Posterior vena cava (tissue), 2 donors: ENCODE results near the gene LTN1. TPM values are rescaled to one million over a fixed set of nuclear protein-coding genes. Genes with fewer than 3 reads are reported as not detected.

Experiments
- DNase-seq: peaks from one replicate; pipeline ENCODE4 v3.0.0-alpha.2; 2020; ENCODE audit warnings: low spot score
- intact Hi-C, 2 donors: fragments of 100-400 bp; cut with DNase I; formaldehyde crosslinking; loops; one replicate each; pipeline versions ENCODE4 v1.14.1 to v1.14.2; 2022 to 2023
- total RNA-seq, 2 donors: library from RNA; stranded (reverse); fragmentation: NEBNext Ultra II Directional; extraction: Animal tissue kit (Norgen Biotek cat#: 25700); gene quantifications; one replicate each; pipeline ENCODE4 v1.2.1, GENCODE V29; 2021
- donor health status: DM: yes; HTN: yes; CAD: no.
- donor health status: DM: yes; HTN: yes; CAD: no.

LTN1 gene
- total RNA-seq, 2 donors from 2014 or later: 22.2 to 26.4 TPM

DNA sequence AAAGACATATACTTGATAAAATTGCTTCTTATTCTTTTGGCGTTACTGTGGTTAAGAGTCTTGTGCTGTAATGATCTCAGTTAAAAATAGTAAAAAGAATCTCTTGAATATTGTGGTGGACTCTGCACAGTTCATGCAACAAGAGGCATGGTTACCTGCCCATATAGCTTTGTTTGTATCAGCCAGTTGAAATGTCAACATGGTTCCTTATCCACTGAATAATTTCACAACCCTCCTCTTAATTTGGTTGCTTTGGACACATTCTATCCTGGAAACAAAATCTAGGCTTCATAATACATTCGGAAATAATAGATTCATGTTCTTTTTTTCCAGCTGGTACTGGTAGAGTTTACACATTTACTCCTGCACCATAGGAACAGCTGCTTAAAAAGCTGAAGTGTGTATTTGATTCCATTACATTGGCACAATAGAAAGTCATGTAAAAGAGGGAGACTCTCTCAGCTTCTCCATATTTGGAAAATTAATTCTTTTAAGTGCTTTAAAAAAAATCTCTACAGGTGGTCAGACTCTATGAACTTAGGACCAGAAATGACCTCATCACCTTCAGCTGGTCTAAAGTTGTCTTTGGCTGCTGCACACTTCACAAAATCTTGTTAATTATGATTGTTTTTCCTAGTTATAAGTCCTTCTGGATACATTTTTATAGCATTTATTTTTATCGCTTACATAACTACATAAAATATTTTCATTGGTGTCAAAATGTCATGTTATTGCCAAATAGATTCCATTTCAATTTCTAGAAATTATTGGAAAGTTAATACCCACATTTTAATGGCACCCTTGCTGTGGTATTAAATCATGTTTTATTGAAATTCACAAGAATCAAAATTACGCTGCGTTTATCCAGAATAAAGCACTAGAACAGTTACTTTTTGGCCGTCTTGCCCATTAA is 100.2 kb downstream of the LTN1 start:
- DNase-seq: no peak
- intact Hi-C loops: no loop called here

DNA sequence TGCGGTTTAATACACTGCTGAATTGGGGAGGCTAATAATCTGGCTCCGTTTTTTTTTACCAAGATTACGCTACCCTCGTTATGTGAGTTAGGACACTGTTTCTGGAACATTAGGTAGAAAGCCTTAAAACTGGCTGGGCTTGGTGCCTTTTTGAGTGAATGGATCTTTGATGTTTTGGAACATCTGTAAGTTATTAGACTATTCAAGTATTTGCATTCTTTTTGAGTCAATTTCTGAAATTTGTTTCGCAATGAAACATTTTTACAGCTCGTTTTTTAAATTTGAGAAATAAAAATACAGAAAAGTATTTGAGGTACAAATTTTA is 106.9 kb downstream of the LTN1 start:
- DNase-seq: no peak
- intact Hi-C loops: no loop called here

DNA sequence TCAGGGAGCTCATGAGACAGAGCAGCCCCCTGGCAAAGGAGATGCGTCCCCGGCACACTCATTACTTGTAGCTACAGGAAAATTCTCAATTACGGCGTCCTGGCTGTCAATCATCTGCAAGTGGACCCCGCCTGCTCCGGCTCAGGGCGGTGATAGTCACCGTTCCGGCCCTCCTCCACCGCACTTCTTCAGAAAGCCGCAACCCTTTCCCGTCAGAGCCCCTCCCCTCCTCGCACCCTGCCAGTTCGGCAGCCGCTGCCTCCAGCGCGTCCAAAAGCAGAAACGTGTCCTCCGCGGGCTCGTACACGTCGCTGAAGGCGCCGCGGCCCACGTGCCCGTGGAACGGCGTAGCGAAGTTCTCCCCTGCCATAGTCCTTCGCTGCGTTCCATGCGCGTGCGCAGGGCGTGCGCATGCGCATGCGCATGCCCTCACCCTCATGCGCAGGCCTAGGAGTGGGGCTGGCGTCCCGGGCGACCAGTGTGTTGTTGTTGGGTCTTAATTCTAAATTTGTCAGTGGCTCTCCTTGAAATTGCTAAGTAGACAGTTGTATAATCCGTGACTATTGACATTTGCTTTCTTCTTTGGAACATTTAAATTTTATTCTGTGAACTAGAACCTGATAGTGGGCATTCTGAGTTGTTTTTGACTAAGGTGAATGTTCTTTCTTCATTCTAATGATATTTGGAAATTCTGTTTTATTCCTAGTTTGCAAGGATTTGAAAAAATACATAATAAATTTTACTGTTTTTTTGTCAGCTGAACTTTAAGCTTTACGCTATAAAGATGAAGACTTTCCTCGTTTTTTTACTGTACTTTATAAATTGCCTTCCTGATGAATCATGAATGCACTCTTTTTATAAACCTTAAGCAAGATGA is 107.5 kb downstream of the LTN1 start:
- DNase-seq: peak; percentile 98
- intact Hi-C loops: no loop called here

DNA sequence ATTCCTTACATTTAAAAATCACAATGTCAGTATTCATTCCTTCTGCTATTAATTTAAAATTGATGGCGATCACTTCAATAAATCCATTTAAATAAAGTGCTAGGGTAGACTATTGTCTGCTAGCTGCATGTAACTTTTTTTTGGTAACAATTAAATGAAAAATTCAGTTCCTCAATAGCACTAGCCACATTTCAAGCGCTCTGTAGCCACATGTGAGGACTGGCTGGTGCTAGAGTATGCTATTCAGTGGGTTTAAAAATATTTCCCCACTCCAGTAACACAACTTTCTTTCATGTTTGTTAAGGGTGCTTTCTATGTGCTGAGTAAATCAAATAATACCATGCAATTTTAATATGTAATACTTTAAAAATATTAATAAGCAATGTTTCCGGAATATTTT is 108.2 kb downstream of the LTN1 start:
- intact Hi-C loops: no loop called here
- DNase-seq: no peak

DNA sequence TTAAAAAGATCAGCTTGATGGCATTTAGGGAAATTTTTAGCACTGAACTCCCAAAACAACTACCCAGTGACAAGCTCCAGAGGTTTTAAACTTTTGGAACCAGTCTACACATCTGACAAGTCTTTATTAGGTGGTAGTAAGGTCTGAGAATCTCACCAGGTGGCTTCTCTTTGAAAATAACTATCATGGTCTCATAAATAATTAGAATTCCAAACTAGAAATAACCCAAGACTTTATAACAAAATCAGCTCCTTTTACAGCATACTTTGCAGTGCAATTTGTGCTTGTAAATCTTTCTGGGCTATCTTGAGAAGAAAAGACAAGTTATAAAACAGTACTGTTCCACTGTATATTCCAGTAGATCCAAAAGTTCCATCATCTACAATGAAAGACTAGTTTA is 108.7 kb downstream of the LTN1 start:
- intact Hi-C loops: no loop called here
- no peak for DNase-seq

DNA sequence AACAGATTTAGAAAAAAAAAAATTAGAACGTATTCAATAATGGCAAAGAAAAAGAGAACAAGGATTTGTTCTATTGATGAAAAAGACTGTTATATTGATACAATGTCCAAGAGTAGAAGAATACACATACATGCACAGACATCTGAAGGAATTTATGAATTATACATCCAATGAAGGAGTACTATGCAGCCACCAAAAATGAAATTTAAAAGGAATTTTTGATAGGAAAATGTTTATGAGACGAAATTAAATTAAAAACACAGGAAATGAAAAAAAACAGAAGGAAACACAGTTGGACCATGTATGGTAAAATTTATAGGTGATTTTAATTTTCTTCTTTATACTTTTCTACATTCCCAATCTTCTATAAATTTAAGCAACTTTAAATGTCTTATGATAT is 110.3 kb downstream of the LTN1 start:
- intact Hi-C loops: no loop called here

More for the DNA sequence above, 110.3 kb downstream of the LTN1 start:
- DNase-seq: no peak

Other genes starting within 250 kb of the LTN1 start
- gene RWDD2B, start 26.5 kb upstream of the LTN1 start, total RNA-seq: 10 to 100 TPM; 16.2 to 17.2 TPM
- gene USP16, start 31.8 kb upstream of the LTN1 start, total RNA-seq: 10 to 100 TPM; 34.7 to 43.4 TPM
- gene CCT8, start 80.8 kb upstream of the LTN1 start, total RNA-seq: 100 to 1,000 TPM in 1 of 2 donors, 10 to 100 TPM in 1; 82.2 to 108 TPM
- 10 to 100 TPM; 17.1 to 58.0 TPM for gene MAP3K7CL, start 137.8 kb upstream of the LTN1 start, total RNA-seq